Ovary (tissue), 3 donors: Measurements from ENCODE around the gene ITPKC.

Source experiments
- CTCF ChIP-seq, 3 donors: fragments of 450-650 bp in 2 of 3; fragments of 200-600 bp in 1 of 3; IDR thresholded peaks; one replicate each; pipeline versions ENCODE4 v1.5.1 to v1.8.0; 2016 to 2022; ENCODE audit warnings: antibody characterized with exemption in 3 of 3, mild to moderate bottlenecking in 1 of 3
- POLR2A ChIP-seq: fragments of 450-650 bp; IDR thresholded peaks from one replicate; pipeline ENCODE4 v1.6.1; 2017; ENCODE audit warnings: antibody characterized with exemption, mild to moderate bottlenecking, moderate library complexity
- donor health status: DM: no; HTN: no; CAD: no.

GRCh38 chr19:40783711-40784110 lies 66.8 kb downstream of the ITPKC start:
- TF ChIP-seq POLR2A (no peak), CTCF (IDR thresholded peaks at IDR 0.05) (no peak)
